ENCODE data around the gene MAL. TPM values are rescaled to one million over a fixed set of nuclear protein-coding genes. Genes with fewer than 3 reads are reported as not detected.

The MAL gene
- total and polyA plus RNA-seq, 2 of the 13 experiments (the other 11 are each of a cell fraction or from before 2014, with no cell fraction given), result not detected

DNA sequence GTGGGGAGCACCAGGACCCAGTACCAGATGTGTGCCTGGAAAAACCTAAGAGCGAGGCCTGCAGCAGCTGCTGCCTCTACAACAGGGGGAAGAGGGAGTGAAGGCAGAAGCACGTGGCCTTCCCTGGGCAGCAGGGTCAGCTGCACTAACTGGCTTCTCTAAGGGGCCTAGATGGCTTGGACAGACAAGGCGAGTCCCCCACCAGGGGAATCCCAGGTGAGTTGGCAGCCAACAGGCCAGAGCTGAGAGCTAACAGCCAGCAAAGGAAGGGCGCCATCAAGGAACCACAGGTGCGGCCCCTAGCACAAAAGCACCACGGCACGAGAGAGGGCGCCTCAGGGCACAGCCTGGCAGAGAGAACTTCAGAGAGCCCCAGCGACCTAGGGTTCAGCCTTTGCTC is 19.8 kb upstream of the MAL start (continued):
- TF ChIP-seq ZNF33A (CRISPR knock-in tag; IDR thresholded peaks at IDR 0.05; ENCODE audit: borderline replicate concordance) (no peak), ZMYM4 (CRISPR knock-in tag; IDR thresholded peaks at IDR 0.05) (no peak), HOXA3 (CRISPR knock-in tag; IDR thresholded peaks at IDR 0.05) (no peak), GTF2F1 (IDR thresholded peaks at IDR 0.05; ENCODE audit: low read length) (no peak), REL (CRISPR knock-in tag; conservative IDR thresholded peaks at IDR 0.05) (no peak), ZNF556 (CRISPR knock-in tag; IDR thresholded peaks at IDR 0.05; ENCODE audit: borderline replicate concordance) (no peak), MXI1 (IDR thresholded peaks at IDR 0.05; ENCODE audit: borderline replicate concordance, low read depth, low read length) (no peak)
- TF ChIP-seq, protein P1, sequence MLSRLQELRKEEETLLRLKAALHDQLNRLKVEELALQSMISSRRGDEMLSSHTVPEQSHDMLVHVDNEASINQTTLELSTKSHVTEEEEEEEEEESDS (CRISPR knock-in tag; IDR thresholded peaks at IDR 0.05; ENCODE audit: borderline replicate concordance), result no peak
- TF ChIP-seq, protein P2, sequence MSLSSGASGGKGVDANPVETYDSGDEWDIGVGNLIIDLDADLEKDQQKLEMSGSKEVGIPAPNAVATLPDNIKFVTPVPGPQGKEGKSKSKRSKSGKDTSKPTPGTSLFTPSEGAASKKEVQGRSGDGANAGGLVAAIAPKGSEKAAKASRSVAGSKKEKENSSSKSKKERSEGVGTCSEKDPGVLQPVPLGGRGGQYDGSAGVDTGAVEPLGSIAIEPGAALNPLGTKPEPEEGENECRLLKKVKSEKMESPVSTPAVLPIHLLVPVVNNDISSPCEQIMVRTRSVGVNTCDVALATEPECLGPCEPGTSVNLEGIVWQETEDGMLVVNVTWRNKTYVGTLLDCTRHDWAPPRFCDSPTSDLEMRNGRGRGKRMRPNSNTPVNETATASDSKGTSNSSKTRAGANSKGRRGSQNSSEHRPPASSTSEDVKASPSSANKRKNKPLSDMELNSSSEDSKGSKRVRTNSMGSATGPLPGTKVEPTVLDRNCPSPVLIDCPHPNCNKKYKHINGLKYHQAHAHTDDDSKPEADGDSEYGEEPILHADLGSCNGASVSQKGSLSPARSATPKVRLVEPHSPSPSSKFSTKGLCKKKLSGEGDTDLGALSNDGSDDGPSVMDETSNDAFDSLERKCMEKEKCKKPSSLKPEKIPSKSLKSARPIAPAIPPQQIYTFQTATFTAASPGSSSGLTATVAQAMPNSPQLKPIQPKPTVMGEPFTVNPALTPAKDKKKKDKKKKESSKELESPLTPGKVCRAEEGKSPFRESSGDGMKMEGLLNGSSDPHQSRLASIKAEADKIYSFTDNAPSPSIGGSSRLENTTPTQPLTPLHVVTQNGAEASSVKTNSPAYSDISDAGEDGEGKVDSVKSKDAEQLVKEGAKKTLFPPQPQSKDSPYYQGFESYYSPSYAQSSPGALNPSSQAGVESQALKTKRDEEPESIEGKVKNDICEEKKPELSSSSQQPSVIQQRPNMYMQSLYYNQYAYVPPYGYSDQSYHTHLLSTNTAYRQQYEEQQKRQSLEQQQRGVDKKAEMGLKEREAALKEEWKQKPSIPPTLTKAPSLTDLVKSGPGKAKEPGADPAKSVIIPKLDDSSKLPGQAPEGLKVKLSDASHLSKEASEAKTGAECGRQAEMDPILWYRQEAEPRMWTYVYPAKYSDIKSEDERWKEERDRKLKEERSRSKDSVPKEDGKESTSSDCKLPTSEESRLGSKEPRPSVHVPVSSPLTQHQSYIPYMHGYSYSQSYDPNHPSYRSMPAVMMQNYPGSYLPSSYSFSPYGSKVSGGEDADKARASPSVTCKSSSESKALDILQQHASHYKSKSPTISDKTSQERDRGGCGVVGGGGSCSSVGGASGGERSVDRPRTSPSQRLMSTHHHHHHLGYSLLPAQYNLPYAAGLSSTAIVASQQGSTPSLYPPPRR (CRISPR knock-in tag; IDR thresholded peaks at IDR 0.05; ENCODE audit: borderline replicate concordance), result no peak

DNA sequence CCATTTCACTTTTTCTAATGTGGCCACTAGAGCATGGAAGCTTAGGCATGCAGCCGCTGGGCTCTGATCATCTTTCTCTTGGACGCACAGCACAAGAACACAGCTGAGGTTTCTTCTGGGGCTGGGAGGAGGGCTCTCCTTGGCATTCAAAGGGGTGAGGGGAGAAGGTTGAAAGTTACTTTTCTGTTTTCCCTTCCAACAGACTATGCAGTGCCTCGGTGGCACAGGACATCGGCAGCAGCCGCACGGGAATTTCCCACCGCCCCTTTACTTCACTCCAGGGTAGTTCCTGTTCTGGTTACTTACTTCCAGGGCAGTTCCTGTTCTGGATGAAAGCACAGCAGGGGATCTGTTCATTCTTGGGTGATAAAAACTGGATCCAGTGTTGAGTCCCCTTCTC is 18.9 kb upstream of the MAL start:
- in situ Hi-C loops (cut with HindIII; ENCODE audit: extremely low pct_ligation_motif_present, low pct_unique_long_range_greater_than_20kb) (no loop called here), intact Hi-C loops (cut with micrococcal nuclease; ENCODE audit: unreplicated experiment) (no loop called here)
- Histone ChIP-seq H3K79me2 (ENCODE audit: insufficient read depth, low read length) (no peaks in the 10 kb centered on the region), H2AFZ (ENCODE audit: low read length) (no peak overlapping the region), H4K20me1 (ENCODE audit: insufficient read depth, low read length) (no peaks in the 10 kb centered on the region), H3K9ac (ENCODE audit: insufficient read depth, low read depth, low read length) (no peak overlapping the region), H3K4me3 (replicated peaks in 1 of 3; ENCODE audit: insufficient read depth in 1 of 3, low read depth in 2 of 3, low read length in 3 of 3) (no peak overlapping the region), H3K9me3 (ENCODE audit: low read length) (no peaks in the 10 kb centered on the region), H3K27ac (ENCODE audit: extremely low read length, insufficient read depth, low read length) (no peak overlapping the region), H3K36me3 (replicated peaks in 1 of 2; ENCODE audit: control insufficient read depth in 1 of 2, insufficient read depth in 2 of 2, low read length in 2 of 2) (no peaks in the 10 kb centered on the region), H3K4me1 (ENCODE audit: insufficient read depth, low read length) (no peaks in the 10 kb centered on the region), H3K4me2 (ENCODE audit: low read depth, low read length) (no peak overlapping the region), H3K27me3 (ENCODE audit: control insufficient read depth in 1 of 2, insufficient read depth in 2 of 2, low read length in 2 of 2) (peaks cover 0 to 53% of the 10 kb centered on the region in 2 experiments; a peak in 4 of 5 replicates)
- POLR2A ChIA-PET, result no interaction called here
- WGBS (ENCODE audit: low lambda C conversion rate), result 61% methylated on average over 7 of the region's 7 CpGs
- no TSS peak for BruUV-seq (replicated peaks)
- ATAC-seq, result no peak
- no peak for DNase-seq (ENCODE audit: low spot score)
- FAIRE-seq, result no peak
- TF ChIP-seq RELA (CRISPR knock-in tag; IDR thresholded peaks at IDR 0.05) (no peak), SMAD3 (CRISPR knock-in tag; IDR thresholded peaks at IDR 0.05) (no peak), POLR2A (IDR thresholded peaks at IDR 0.05; ENCODE audit: insufficient read depth in 1 of 2, low read depth in 2 of 2, low read length in 2 of 2) (no peak)
- TF ChIP-seq, protein P3, sequence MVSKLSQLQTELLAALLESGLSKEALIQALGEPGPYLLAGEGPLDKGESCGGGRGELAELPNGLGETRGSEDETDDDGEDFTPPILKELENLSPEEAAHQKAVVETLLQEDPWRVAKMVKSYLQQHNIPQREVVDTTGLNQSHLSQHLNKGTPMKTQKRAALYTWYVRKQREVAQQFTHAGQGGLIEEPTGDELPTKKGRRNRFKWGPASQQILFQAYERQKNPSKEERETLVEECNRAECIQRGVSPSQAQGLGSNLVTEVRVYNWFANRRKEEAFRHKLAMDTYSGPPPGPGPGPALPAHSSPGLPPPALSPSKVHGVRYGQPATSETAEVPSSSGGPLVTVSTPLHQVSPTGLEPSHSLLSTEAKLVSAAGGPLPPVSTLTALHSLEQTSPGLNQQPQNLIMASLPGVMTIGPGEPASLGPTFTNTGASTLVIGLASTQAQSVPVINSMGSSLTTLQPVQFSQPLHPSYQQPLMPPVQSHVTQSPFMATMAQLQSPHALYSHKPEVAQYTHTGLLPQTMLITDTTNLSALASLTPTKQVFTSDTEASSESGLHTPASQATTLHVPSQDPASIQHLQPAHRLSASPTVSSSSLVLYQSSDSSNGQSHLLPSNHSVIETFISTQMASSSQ (IDR thresholded peaks at IDR 0.05; ENCODE audit: low read depth), result no peak
- TF ChIP-seq, protein P3 (CRISPR knock-in tag; IDR thresholded peaks at IDR 0.05; ENCODE audit: borderline replicate concordance), result no peak
- CTCF ChIA-PET (ENCODE audit: low intra/inter-chr PET ratio, low total read pairs), result no interaction called here

All from HepG2 (cell line).